K562 (cell line): ENCODE measurements around the gene ACTRT2. TPM values are rescaled to one million over a fixed set of nuclear protein-coding genes. Genes with fewer than 3 reads are reported as not detected.

Experiments used
- ATAC-seq: fragments of 200-7000 bp; cut with Tn5 transposase; 3 replicates; pipeline ENCODE4 v1.9.1; 2020; ENCODE audit warnings: moderate library complexity
- BruUV-seq: library from RNA; stranded (reverse); fragments of 400-500 nt; replicated peaks from 2 replicates; lab custom pipeline; 2021; lab: Mats Ljungman, UMichigan
- CTCF ChIA-PET: fragments of 300-600 bp; formaldehyde crosslinking; extraction: SDS; loops from one replicate; lab custom pipeline; 2021; ENCODE audit warnings: low intra/inter-chr PET ratio; lab: Yijun Ruan, JAX
- POLR2A ChIA-PET: fragments of 300-600, 350-650 bp; sonication (Branson Sonifier 250); formaldehyde crosslinking; extraction: SDS; loops from one replicate; lab custom pipeline; 2021; ENCODE audit warnings: antibody characterized with exemption, inconsistent platforms; lab: Yijun Ruan, JAX
- DNase-seq, 4 experiments: peaks; one replicate each; pipeline versions ENCODE4 v3.0.0 to v3.0.0-alpha.2; 2011 to 2018; ENCODE audit warnings: low spot score in 3 of 4, mixed read lengths in 3 of 4; ENCODE audit errors: extremely low read depth in 1 of 4
- FAIRE-seq: peaks from 2 replicates; lab custom pipeline; 2011; peaks lifted over from hg19 to GRCh38; lab: Jason Lieb, UNC
- H2AFZ ChIP-seq: 2 replicates; pipeline ENCODE4 v1.6.0; 2011; ENCODE audit warnings: low read depth, low read length, control low read depth, inconsistent platforms
- H3K27ac ChIP-seq: fragments of 200-600 bp; 3 replicates; pipeline ENCODE4 v1.8.0; 2011; ENCODE audit warnings: low read depth, mild to moderate bottlenecking, control low read depth, inconsistent platforms, low read length, moderate library complexity, mixed read lengths; ENCODE audit errors: extremely low read depth
- H3K27me3 ChIP-seq, 2 experiments: fragments of 300-600 bp in 1 of 2; 2 replicates in 1 of 2; 3 replicates in 1 of 2; pipeline versions ENCODE4 v1.6.0 to v1.8.0; 2011; ENCODE audit warnings: inconsistent platforms in 2 of 2, low read length in 2 of 2, mild to moderate bottlenecking in 1 of 2, mixed read lengths in 1 of 2, moderate library complexity in 1 of 2; ENCODE audit not compliant: control insufficient read depth in 2 of 2, insufficient read depth in 2 of 2
- H3K36me3 ChIP-seq: fragments of 300-600 bp; 3 replicates; pipeline ENCODE4 v1.8.0; 2011; ENCODE audit warnings: mild to moderate bottlenecking, low read length, inconsistent platforms; ENCODE audit not compliant: control insufficient read depth, insufficient read depth
- H3K4me1 ChIP-seq, 2 experiments: fragments of 200-600 bp in 1 of 2; replicated peaks in 1 of 2; 2 replicates in 1 of 2; 3 replicates in 1 of 2; pipeline versions ENCODE4 v1.5.1 to v1.8.0; 2011; ENCODE audit warnings: inconsistent platforms in 2 of 2, low read length in 2 of 2, mild to moderate bottlenecking in 1 of 2, mixed read lengths in 1 of 2, moderate library complexity in 1 of 2; ENCODE audit not compliant: control insufficient read depth in 2 of 2, insufficient read depth in 2 of 2
- H3K4me2 ChIP-seq: 2 replicates; pipeline ENCODE4 v1.6.1; 2011; ENCODE audit warnings: low read length, control low read depth, inconsistent platforms, mixed read lengths; ENCODE audit not compliant: insufficient read depth
- H3K4me3 ChIP-seq: fragments of 200-600 bp; sonication (generic), shearing (Covaris generic); 2 replicates; pipeline ENCODE4 v1.5.1; 2016; ENCODE audit warnings: control low read depth, inconsistent platforms
- H3K79me2 ChIP-seq: fragments of 200-600 bp; 3 replicates; pipeline ENCODE4 v1.8.0; 2011; ENCODE audit warnings: low read length, inconsistent platforms; ENCODE audit not compliant: control insufficient read depth, insufficient read depth
- H3K9ac ChIP-seq, 2 experiments: 2 replicates each; pipeline versions ENCODE4 v1.6.0 to v1.6.1; 2011; ENCODE audit warnings: low read depth in 2 of 2, low read length in 2 of 2, control low read depth in 1 of 2, inconsistent platforms in 1 of 2, mild to moderate bottlenecking in 1 of 2, mixed read lengths in 1 of 2; ENCODE audit not compliant: insufficient read depth in 1 of 2
- H3K9me1 ChIP-seq: one replicate; pipeline ENCODE4 v1.6.0; 2011; ENCODE audit warnings: inconsistent platforms, mild to moderate bottlenecking, low read length, moderate library complexity; ENCODE audit not compliant: control insufficient read depth, insufficient read depth
- H3K9me3 ChIP-seq: replicated peaks from 2 replicates; pipeline ENCODE4 v1.5.1; 2011; ENCODE audit warnings: low read depth, low read length, inconsistent platforms; ENCODE audit not compliant: control insufficient read depth, insufficient read depth
- H4K20me1 ChIP-seq: replicated peaks from 2 replicates; pipeline ENCODE4 v1.6.1; 2011; ENCODE audit warnings: low read length, inconsistent platforms, mixed read lengths; ENCODE audit not compliant: control insufficient read depth, insufficient read depth
- ATF3 ChIP-seq, 2 experiments: fragments of 450-650 bp in 1 of 2; sonication (generic) in 1 of 2; formaldehyde crosslinking in 1 of 2; IDR thresholded peaks in 1 of 2; conservative IDR thresholded peaks in 1 of 2; 2 replicates each; pipeline versions ENCODE4 v1.6.1 to v1.8.1; 2016 to 2023; ENCODE audit warnings: mild to moderate bottlenecking in 2 of 2, moderate library complexity in 2 of 2, inconsistent platforms in 1 of 2, missing genetic modification reagents in 1 of 2
- CBX8 ChIP-seq: fragments of 200-600 bp; sonication (generic); IDR thresholded peaks from 2 replicates; pipeline ENCODE4 v1.6.1; 2012; ENCODE audit warnings: borderline replicate concordance, mixed run types, low read depth, mild to moderate bottlenecking, moderate library complexity, mixed read lengths, low read length, control low read depth, inconsistent platforms; ENCODE audit not compliant: poor library complexity, severe bottlenecking; ENCODE audit errors: extremely low read depth
- DPF2 ChIP-seq: fragments of 450-650 bp; IDR thresholded peaks from 2 replicates; pipeline ENCODE4 v1.6.1; 2016
- MEIS2 ChIP-seq: fragments of 450-650 bp; IDR thresholded peaks from 2 replicates; pipeline ENCODE4 v1.6.1; 2014; ENCODE audit warnings: mild to moderate bottlenecking; ENCODE audit not compliant: partially characterized antibody
- TBP ChIP-seq: optimal IDR thresholded peaks from 2 replicates; pipeline ENCODE3; 2011; ENCODE audit warnings: low read depth, low read length, improper control_type of control experiment
- ZMIZ1 ChIP-seq, 2 experiments: fragments of 150-350 bp in 1 of 2; IDR thresholded peaks; 2 replicates each; pipeline ENCODE4 v1.6.1; 2012 to 2016; ENCODE audit warnings: low read depth in 2 of 2, low read length in 2 of 2, mild to moderate bottlenecking in 1 of 2, moderate library complexity in 1 of 2
- ZNF232 ChIP-seq: sonication (generic); formaldehyde crosslinking; IDR thresholded peaks from 2 replicates; pipeline ENCODE4 v1.8.0; 2022; ENCODE audit warnings: mild to moderate bottlenecking, missing genetic modification reagents
- ZNF253 ChIP-seq: fragments of 250-450 bp; sonication (Bioruptor Pico); conservative IDR thresholded peaks from 2 replicates; pipeline ENCODE4 v1.6.1; 2021; ENCODE audit warnings: mild to moderate bottlenecking
- WGBS: fragments of 100-300 bp; shearing (Covaris generic); methylation state at CpG from one replicate; pipeline ENCODE4 v1.1.6; 2016; ENCODE audit warnings: low coverage, mixed read lengths; ENCODE audit not compliant: insufficient coverage; ENCODE audit errors: missing lambda C conversion rate; 5-methylcytosine and 5-hydroxymethylcytosine counted together
- in situ Hi-C: fragments of 300-500 bp; cut with MboI; formaldehyde crosslinking; loops from 4 replicates; pipeline ENCODE4 v1.15.0; 2018; ENCODE audit warnings: inconsistent platforms, mixed read lengths
- intact Hi-C: fragments of 100-400 bp; cut with micrococcal nuclease; formaldehyde crosslinking; loops from 2 replicates; pipeline ENCODE4 v1.14.2; 2022
- polyA plus RNA-seq, 8 experiments: library from polyadenylated mRNA; depleted of rRNA in 4 of 8; stranded (reverse) in 5 of 8; unstranded in 3 of 8; fragments of >200 nt; fragmentation: Nextera tagmentation in 2 of 8; fragmentation: Illumina TruSeq in 1 of 8; extraction: Ambion mirVana in 2 of 8; extraction: Trizol in 1 of 8; gene quantifications; 2 replicates each; pipeline versions ENCODE4 v1.2.1 to v1.2.3, GENCODE V29; 2011 to 2014; ENCODE audit warnings: inconsistent platforms in 1 of 8, missing spikeins in 1 of 8
- total RNA-seq, 7 experiments: library from RNA; depleted of rRNA in 6 of 7; stranded (reverse); fragments of >200 nt in 6 of 7; fragmentation: Illumina TruSeq in 2 of 7; extraction: Trizol in 2 of 7; gene quantifications; 2 replicates each; pipeline versions ENCODE4 v1.2.1 to v1.2.3, GENCODE V29; 2011 to 2021; ENCODE audit warnings: low replicate concordance in 1 of 7

ACTRT2 gene
- total and polyA plus RNA-seq, 9 of the 15 experiments (the other 6 are each of a cell fraction or from before 2014, with no cell fraction given): not detected

- intact Hi-C loops: no loop called here
- in situ Hi-C loops: no loop called here
- H2AFZ ChIP-seq: no peak overlapping the region
- DNase-seq: no peak
- no peaks in the 10 kb centered on the region for H3K9me3 ChIP-seq
- H3K36me3 ChIP-seq: no peaks in the 10 kb centered on the region
- WGBS: 3% methylated on average over 12 of the region's 12 CpGs
- BruUV-seq: no TSS peak
- H3K9me1 ChIP-seq: no peaks in the 10 kb centered on the region
- H3K79me2 ChIP-seq: no peaks in the 10 kb centered on the region
- no peak for FAIRE-seq
- POLR2A ChIA-PET: interaction anchor here (0.6 to 1.3 kb wide), 3 partner anchors 14 to 198 kb away, joined by 3 to 6 read pairs (median 4); no protein-coding TSS in a partner anchor
- H3K9ac ChIP-seq: no peak overlapping the region; a peak in 1 of 4 replicates
- no peak overlapping the region for H3K4me2 ChIP-seq
- H3K4me1 ChIP-seq: no peaks in the 10 kb centered on the region; a peak in 1 of 5 replicates
- CTCF ChIA-PET: no interaction called here
- ATAC-seq: no peak
- H3K27me3 ChIP-seq: peaks cover 13 to 40% of the 10 kb centered on the region in 2 experiments; a peak in 4 of 5 replicates
- no peak overlapping the region for H3K27ac ChIP-seq
- H4K20me1 ChIP-seq: no peaks in the 10 kb centered on the region; the same call in 1 of the 2 replicates
- H3K4me3 ChIP-seq: no peak overlapping the region
- no peak for TF ChIP-seq TBP
- TF ChIP-seq DPF2: no peak
- no peak for TF ChIP-seq ZMIZ1 (IDR thresholded peaks at IDR 0.05; ENCODE audit: low read depth in 2 of 2, low read length in 2 of 2)
- no peak for TF ChIP-seq ZNF253 (CRISPR knock-in tag)
- no peak for TF ChIP-seq ATF3 (IDR thresholded peaks at IDR 0.05)
- no peak for TF ChIP-seq ATF3 (CRISPR knock-in tag; conservative IDR thresholded peaks at IDR 0.05)
- no peak for TF ChIP-seq MEIS2
- no peak for TF ChIP-seq CBX8
- TF ChIP-seq ZNF232 (CRISPR knock-in tag): no peak
Observed at GRCh38 chr1:2984399-2985061, 36.7 kb upstream of the ACTRT2 start.
